CD14-positive monocyte (primary cell): ENCODE measurements around the gene ACIN1. TPM values are rescaled to one million over a fixed set of nuclear protein-coding genes. Genes with fewer than 3 reads are reported as not detected.

ENCODE experiments used
- DNase-seq, 3 donors: peaks; one replicate each; pipeline ENCODE4 v3.0.0-alpha.2; 2011 to 2022
- H2AFZ ChIP-seq: 2 replicates; pipeline ENCODE4 v1.6.0; 2012; ENCODE audit warnings: mild to moderate bottlenecking, low read depth, low read length, inconsistent platforms; ENCODE audit not compliant: insufficient read depth, poor library complexity, severe bottlenecking
- H3K27ac ChIP-seq, 2 donors: 1 replicate in 1 of 2; 2 replicates in 1 of 2; pipeline ENCODE4 v1.5.1; 2012 to 2013; ENCODE audit warnings: low read length in 2 of 2, control low read depth in 1 of 2, inconsistent platforms in 1 of 2, low read depth in 1 of 2, mild to moderate bottlenecking in 1 of 2
- H3K27me3 ChIP-seq, 2 donors: one replicate each; pipeline versions ENCODE4 v1.6.0 to v1.6.1; 2011 to 2013; ENCODE audit warnings: low read length in 2 of 2; ENCODE audit not compliant: control insufficient read depth in 2 of 2, insufficient read depth in 2 of 2
- H3K36me3 ChIP-seq, 2 donors: replicated peaks in 1 of 2; 1 replicate in 1 of 2; 2 replicates in 1 of 2; pipeline versions ENCODE4 v1.5.1 to v1.6.1; 2012 to 2013; ENCODE audit warnings: low read length in 2 of 2, control low read depth in 1 of 2, inconsistent platforms in 1 of 2, mild to moderate bottlenecking in 1 of 2; ENCODE audit not compliant: insufficient read depth in 2 of 2, control insufficient read depth in 1 of 2
- H3K4me1 ChIP-seq, 2 donors: 1 replicate in 1 of 2; 2 replicates in 1 of 2; pipeline versions ENCODE4 v1.5.1 to v1.6.1; 2012 to 2013; ENCODE audit warnings: low read length in 2 of 2, control low read depth in 1 of 2, inconsistent platforms in 1 of 2, mild to moderate bottlenecking in 1 of 2, moderate library complexity in 1 of 2; ENCODE audit not compliant: insufficient read depth in 2 of 2, control insufficient read depth in 1 of 2
- H3K4me2 ChIP-seq: replicated peaks from 2 replicates; pipeline ENCODE3; 2012; ENCODE audit warnings: low read length, moderate library complexity, mild to moderate bottlenecking; ENCODE audit not compliant: poor library complexity, severe bottlenecking; ENCODE audit errors: extremely low read depth
- H3K4me3 ChIP-seq, 3 experiments: fragments of 200-600 bp in 1 of 3; sonication (generic) in 1 of 3; replicated peaks in 1 of 3; 1 replicate in 2 of 3; 2 replicates in 1 of 3; pipeline ENCODE4 v1.5.1; 2011 to 2013; ENCODE audit warnings: low read length in 3 of 3, mild to moderate bottlenecking in 3 of 3, control low read depth in 2 of 3, low read depth in 2 of 3, inconsistent platforms in 1 of 3, moderate library complexity in 1 of 3
- H3K79me2 ChIP-seq: 2 replicates; pipeline ENCODE4 v1.6.0; 2012; ENCODE audit warnings: mild to moderate bottlenecking, control low read depth, inconsistent platforms, low read length, moderate library complexity; ENCODE audit not compliant: insufficient read depth
- H3K9ac ChIP-seq: 2 replicates; pipeline ENCODE4 v1.6.0; 2017; ENCODE audit warnings: low read length, mild to moderate bottlenecking; ENCODE audit not compliant: insufficient read depth, poor library complexity, severe bottlenecking
- H3K9me3 ChIP-seq, 2 donors: replicated peaks in 1 of 2; 1 replicate in 1 of 2; 2 replicates in 1 of 2; pipeline versions ENCODE4 v1.5.1 to v1.6.1; 2012 to 2013; ENCODE audit warnings: low read length in 2 of 2, control low read depth in 1 of 2; ENCODE audit not compliant: control insufficient read depth in 1 of 2, insufficient read depth in 1 of 2
- H4K20me1 ChIP-seq: 2 replicates; pipeline ENCODE4 v1.6.0; 2012; ENCODE audit warnings: mild to moderate bottlenecking, low read length, control low read depth, moderate library complexity; ENCODE audit not compliant: insufficient read depth
- H3K27ac Mint-ChIP-seq, 7 donors: one replicate each; pipeline ENCODE4 v1.8.0; 2020; ENCODE audit warnings: mild to moderate bottlenecking in 7 of 7, mixed read lengths in 7 of 7, moderate library complexity in 6 of 7, inconsistent platforms in 2 of 7
- H3K27me3 Mint-ChIP-seq, 3 donors: one replicate each; pipeline ENCODE4 v1.8.0; 2021 to 2022; ENCODE audit warnings: low read depth in 3 of 3, mild to moderate bottlenecking in 3 of 3, mixed read lengths in 3 of 3, moderate library complexity in 3 of 3, inconsistent platforms in 1 of 3
- H3K36me3 Mint-ChIP-seq, 2 donors: one replicate each; pipeline ENCODE4 v1.8.0; 2020; ENCODE audit warnings: mixed read lengths in 2 of 2, inconsistent platforms in 1 of 2, mild to moderate bottlenecking in 1 of 2
- H3K4me1 Mint-ChIP-seq: one replicate; pipeline ENCODE4 v1.8.0; 2020; ENCODE audit warnings: mild to moderate bottlenecking, mixed read lengths
- H3K4me3 Mint-ChIP-seq, 2 donors: one replicate each; pipeline ENCODE4 v1.8.0; 2020; ENCODE audit warnings: mild to moderate bottlenecking in 2 of 2, mixed read lengths in 2 of 2, moderate library complexity in 1 of 2
- H3K9me3 Mint-ChIP-seq, 7 donors: one replicate each; pipeline ENCODE4 v1.8.0; 2020 to 2022; ENCODE audit warnings: mixed read lengths in 7 of 7, mild to moderate bottlenecking in 6 of 7, moderate library complexity in 6 of 7, inconsistent platforms in 2 of 7
- WGBS: methylation state at CpG from one replicate; pipeline ENCODE4 v1.1.5; 2013; ENCODE audit warnings: missing lambda C conversion rate; ENCODE audit not compliant: insufficient coverage; 5-methylcytosine and 5-hydroxymethylcytosine counted together
- intact Hi-C, 2 donors: fragments of 100-400 bp; cut with micrococcal nuclease; formaldehyde crosslinking; loops; one replicate each; pipeline versions ENCODE4 v1.15.0 to v1.15.1; 2023
- polyA plus RNA-seq, 3 donors: library from polyadenylated mRNA; depleted of rRNA in 1 of 3; unstranded in 2 of 3; stranded (reverse) in 1 of 3; fragments of 300-500 nt in 2 of 3; fragments of >200 nt in 1 of 3; fragmentation: Illumina TruSeq in 2 of 3; gene quantifications; 1 replicate in 2 of 3; 2 replicates in 1 of 3; pipeline ENCODE4 v1.2.3, GENCODE V29; 2012 to 2021
- TF ChIP-seq, protein P1 (sequence below): fragments of 200-600 bp; IDR thresholded peaks from one replicate; pipeline ENCODE4 v1.8.0; 2022; ENCODE audit warnings: antibody characterized with exemption, mild to moderate bottlenecking

Gene ACIN1
- polyA plus RNA-seq, 3 donors: 2.8 to 159 (median 5.4) TPM

- Histone ChIP-seq H3K27ac (no peak overlapping the region), H3K4me2 (no peak overlapping the region), H4K20me1 (no peaks in the 10 kb centered on the region), H3K79me2 (peaks cover 33% of the 10 kb centered on the region), H3K27me3 (no peaks in the 10 kb centered on the region), H3K36me3 (no peaks in the 10 kb centered on the region), H3K9ac (no peak overlapping the region), H3K4me3 (no peak overlapping the region), H3K4me1 (peaks cover 36 to 44% of the 10 kb centered on the region in 2 donors), H2AFZ (no peak overlapping the region), H3K9me3 (no peaks in the 10 kb centered on the region)
- Mint-ChIP-seq H3K4me1 (peaks cover 54% of the 10 kb centered on the region), H3K4me3 (no peak overlapping the region), H3K36me3 (no peaks in the 10 kb centered on the region), H3K27ac (peak overlapping the region in 1 of 7 donors; percentile 42), H3K27me3 (peaks cover 0 to 2% (median 0%) of the 10 kb centered on the region in 3 donors), H3K9me3 (peaks cover 0 to 2% (median 0%) of the 10 kb centered on the region in 7 donors)
- WGBS: 37% methylated on average over 6 of the region's 6 CpGs
- DNase-seq: no peak
- intact Hi-C loops: loop anchor here in 1 of 2 donors (2.0 kb wide), 1 partner anchor 63 kb away; no protein-coding TSS in a partner anchor
- TF ChIP-seq, protein P1, sequence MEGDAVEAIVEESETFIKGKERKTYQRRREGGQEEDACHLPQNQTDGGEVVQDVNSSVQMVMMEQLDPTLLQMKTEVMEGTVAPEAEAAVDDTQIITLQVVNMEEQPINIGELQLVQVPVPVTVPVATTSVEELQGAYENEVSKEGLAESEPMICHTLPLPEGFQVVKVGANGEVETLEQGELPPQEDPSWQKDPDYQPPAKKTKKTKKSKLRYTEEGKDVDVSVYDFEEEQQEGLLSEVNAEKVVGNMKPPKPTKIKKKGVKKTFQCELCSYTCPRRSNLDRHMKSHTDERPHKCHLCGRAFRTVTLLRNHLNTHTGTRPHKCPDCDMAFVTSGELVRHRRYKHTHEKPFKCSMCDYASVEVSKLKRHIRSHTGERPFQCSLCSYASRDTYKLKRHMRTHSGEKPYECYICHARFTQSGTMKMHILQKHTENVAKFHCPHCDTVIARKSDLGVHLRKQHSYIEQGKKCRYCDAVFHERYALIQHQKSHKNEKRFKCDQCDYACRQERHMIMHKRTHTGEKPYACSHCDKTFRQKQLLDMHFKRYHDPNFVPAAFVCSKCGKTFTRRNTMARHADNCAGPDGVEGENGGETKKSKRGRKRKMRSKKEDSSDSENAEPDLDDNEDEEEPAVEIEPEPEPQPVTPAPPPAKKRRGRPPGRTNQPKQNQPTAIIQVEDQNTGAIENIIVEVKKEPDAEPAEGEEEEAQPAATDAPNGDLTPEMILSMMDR: no peak
Observed at GRCh38 chr14:23121361-23121771, 26.4 kb upstream of the ACIN1 start.

DNA sequence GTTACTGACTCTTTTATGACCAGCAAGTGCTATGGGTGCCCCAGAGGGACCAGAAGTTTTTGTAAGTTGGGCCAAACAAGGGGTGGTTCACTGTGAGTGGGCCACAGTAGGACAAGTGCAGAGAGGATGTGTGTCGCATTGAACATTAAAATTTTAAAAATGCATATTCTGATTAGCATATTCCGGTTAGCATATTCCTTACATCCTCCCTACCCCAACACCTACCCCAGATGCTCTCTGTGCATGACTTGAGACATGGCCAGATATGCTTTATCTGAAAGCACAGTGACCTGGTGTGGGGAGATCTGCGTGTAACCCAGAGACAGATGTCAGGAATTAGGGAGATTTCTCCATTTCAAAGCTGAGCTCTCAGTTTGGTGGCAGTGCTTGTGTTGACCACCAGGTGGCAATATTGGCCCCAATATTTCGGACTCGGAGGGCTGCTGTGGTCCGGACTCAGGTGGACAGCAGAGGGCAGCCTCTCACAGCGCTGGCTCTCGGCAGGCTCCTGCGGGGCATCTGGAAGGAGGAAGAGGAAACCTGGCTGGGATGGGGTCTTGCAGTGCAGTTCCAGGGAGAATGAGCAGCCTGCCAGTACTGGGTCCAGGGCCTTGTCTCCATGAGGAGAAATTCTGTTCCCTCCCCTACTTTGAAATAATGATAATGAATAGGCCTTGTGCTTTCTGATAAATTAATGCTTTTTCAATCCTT, 25.8 kb upstream of the ACIN1 start:
- peak overlapping the region in 1 of 2 donors; percentile 74 for H3K4me3 Mint-ChIP-seq
- 0% methylated on average over 3 of the region's 9 CpGs for WGBS
- H3K9me3 Mint-ChIP-seq: no peaks in the 10 kb centered on the region
- peaks cover 35% of the 10 kb centered on the region for H3K79me2 ChIP-seq
- TF ChIP-seq, protein P1: peak; percentile 99
- intact Hi-C loops: loop anchor here (1.0 to 2.0 kb wide), 2 partner anchors 64 to 67 kb away; no protein-coding TSS in a partner anchor
- H3K4me2 ChIP-seq: peak overlapping the region; percentile 73
- H3K4me1 ChIP-seq: peaks cover 36 to 50% of the 10 kb centered on the region in 2 donors
- no peaks in the 10 kb centered on the region for H3K27me3 ChIP-seq
- H3K27ac ChIP-seq: peak overlapping the region; percentile 73 to 88
- H2AFZ ChIP-seq: peak overlapping the region; percentile 73
- H3K9me3 ChIP-seq: no peaks in the 10 kb centered on the region
- H3K36me3 Mint-ChIP-seq: peaks cover 0 to 4% of the 10 kb centered on the region in 2 donors
- no peaks in the 10 kb centered on the region for H3K36me3 ChIP-seq
- peak overlapping the region in 1 of 3 experiments; percentile 65 for H3K4me3 ChIP-seq
- no peak overlapping the region for H3K9ac ChIP-seq
- H3K27me3 Mint-ChIP-seq: peaks cover 0 to 2% (median 0%) of the 10 kb centered on the region in 3 donors
- H3K4me1 Mint-ChIP-seq: peaks cover 59% of the 10 kb centered on the region
- H3K27ac Mint-ChIP-seq: peak overlapping the region; percentile 88 to 94 (median 92)
- no peaks in the 10 kb centered on the region for H4K20me1 ChIP-seq
- DNase-seq: peak; percentile 85 to 91 (median 89)
